ENCODE measurements around the gene CRY2. TPM values are rescaled to one million over a fixed set of nuclear protein-coding genes. Genes with fewer than 3 reads are reported as not detected.
A peak's percentile ranks its signal among the peaks of the same experiment; 100 is the strongest.

CRY2 gene
- total RNA-seq, 2 experiments from 2014 or later: 248 TPM

- intact Hi-C loops (cut with DNase I, micrococcal nuclease): no loop called here
- no peak for ATAC-seq (ENCODE audit: poor library complexity)
- no peak for DNase-seq
- POLR2A ChIA-PET: no interaction called here
- no peaks in the 10 kb centered on the region for H3K36me3 ChIP-seq (ENCODE audit: insufficient read depth, low read length)
- H3K27me3 Mint-ChIP-seq: peaks cover 12% of the 10 kb centered on the region
- no peak overlapping the region for H3K4me3 Mint-ChIP-seq
- CTCF ChIA-PET: no interaction called here
- no peak overlapping the region for H3K4me3 ChIP-seq (ENCODE audit: low read length)
- no peak overlapping the region for H3K27ac ChIP-seq (ENCODE audit: low read depth in 1 of 2, low read length in 2 of 2)
- H3K4me1 ChIP-seq (ENCODE audit: insufficient read depth, low read length): peaks cover 13% of the 10 kb centered on the region
- H3K4me1 Mint-ChIP-seq (ENCODE audit: low read depth): peaks cover 10% of the 10 kb centered on the region
- H3K27ac Mint-ChIP-seq: no peak overlapping the region
- peaks cover 7 to 16% of the 10 kb centered on the region in 2 experiments for H3K27me3 ChIP-seq (ENCODE audit: control insufficient read depth in 1 of 2, insufficient read depth in 2 of 2, low read length in 2 of 2)
- H3K36me3 Mint-ChIP-seq (ENCODE audit: low read depth): no peaks in the 10 kb centered on the region
- no peaks in the 10 kb centered on the region for H3K9me3 ChIP-seq (ENCODE audit: control insufficient read depth in 1 of 2, insufficient read depth in 1 of 2, low read length in 2 of 2)
- TF ChIP-seq CTCF (IDR thresholded peaks at IDR 0.05): no peak
- H3K9me3 Mint-ChIP-seq: no peaks in the 10 kb centered on the region
Measured at GRCh38 chr11:45830596-45830995, 16.7 kb upstream of the CRY2 start.

GRCh38 chr11:45832811-45833441 lies 14.3 kb upstream of the CRY2 start:
- H3K36me3 ChIP-seq (ENCODE audit: insufficient read depth, low read length): no peaks in the 10 kb centered on the region
- H3K9me3 ChIP-seq (ENCODE audit: control insufficient read depth in 1 of 2, insufficient read depth in 1 of 2, low read length in 2 of 2): no peaks in the 10 kb centered on the region
- no peak overlapping the region for H3K4me3 Mint-ChIP-seq
- ATAC-seq (ENCODE audit: poor library complexity) (no peak), DNase-seq (peak in 1 of 14 experiments; percentile 0)
- H3K36me3 Mint-ChIP-seq (ENCODE audit: low read depth): no peaks in the 10 kb centered on the region
- H3K9me3 Mint-ChIP-seq: no peaks in the 10 kb centered on the region
- ChIA-PET CTCF (no interaction called here), POLR2A (no interaction called here)
- intact Hi-C loops (cut with DNase I, micrococcal nuclease): no loop called here
- no peak overlapping the region for H3K27ac Mint-ChIP-seq
- H3K27me3 ChIP-seq (ENCODE audit: control insufficient read depth in 1 of 2, insufficient read depth in 2 of 2, low read length in 2 of 2): peaks cover 0 to 5% of the 10 kb centered on the region in 2 experiments
- H3K27me3 Mint-ChIP-seq: peaks cover under 1% of the 10 kb centered on the region
- peaks cover 10% of the 10 kb centered on the region for H3K4me1 Mint-ChIP-seq (ENCODE audit: low read depth)
- H3K27ac ChIP-seq (ENCODE audit: low read depth in 1 of 2, low read length in 2 of 2): no peak overlapping the region
- H3K4me3 ChIP-seq (ENCODE audit: low read length): no peak overlapping the region
- no peak for TF ChIP-seq CTCF (IDR thresholded peaks at IDR 0.05)
- H3K4me1 ChIP-seq (ENCODE audit: insufficient read depth, low read length): peaks cover 13% of the 10 kb centered on the region

GRCh38 chr11:45833761-45834160 lies 13.5 kb upstream of the CRY2 start:
- Mint-ChIP-seq H3K4me1 (ENCODE audit: low read depth) (peaks cover 10% of the 10 kb centered on the region), H3K27me3 (no peaks in the 10 kb centered on the region), H3K27ac (no peak overlapping the region), H3K36me3 (ENCODE audit: low read depth) (no peaks in the 10 kb centered on the region), H3K9me3 (no peaks in the 10 kb centered on the region), H3K4me3 (no peak overlapping the region)
- ChIA-PET POLR2A (interaction anchor here (0.7 to 0.8 kb wide), 2 partner anchors 9 to 13 kb away, joined by 3 to 4 read pairs; partner anchors contain the start of gene CRY2), CTCF (interaction anchor here (1.1 to 1.2 kb wide), 2 partner anchors 9 to 62 kb away, joined by 4 read pairs; no protein-coding TSS in a partner anchor)
- Histone ChIP-seq H3K36me3 (ENCODE audit: insufficient read depth, low read length) (no peaks in the 10 kb centered on the region), H3K27me3 (ENCODE audit: control insufficient read depth in 1 of 2, insufficient read depth in 2 of 2, low read length in 2 of 2) (peaks cover 0 to 1% of the 10 kb centered on the region in 2 experiments), H3K4me1 (ENCODE audit: insufficient read depth, low read length) (peaks cover 13% of the 10 kb centered on the region), H3K9me3 (ENCODE audit: control insufficient read depth in 1 of 2, insufficient read depth in 1 of 2, low read length in 2 of 2) (no peaks in the 10 kb centered on the region), H3K4me3 (ENCODE audit: low read length) (no peak overlapping the region), H3K27ac (ENCODE audit: low read depth in 1 of 2, low read length in 2 of 2) (no peak overlapping the region)
- no peak for TF ChIP-seq CTCF (IDR thresholded peaks at IDR 0.05)
- ATAC-seq (ENCODE audit: poor library complexity): no peak
- intact Hi-C loops (cut with DNase I, micrococcal nuclease): no loop called here
- peak in 1 of 14 experiments; percentile 10 for DNase-seq

Data from CD4-positive, alpha-beta T cell (primary cell).